CD4-positive, alpha-beta T cell (primary cell): ENCODE results near the gene OXSR1. TPM values are rescaled to one million over a fixed set of nuclear protein-coding genes. Genes with fewer than 3 reads are reported as not detected.

Source experiments
- ATAC-seq: fragments of 200-7000 bp; cut with Tn5 transposase; one replicate; pipeline ENCODE4 v1.10.0; 2022; ENCODE audit warnings: mild to moderate bottlenecking; ENCODE audit not compliant: poor library complexity
- CTCF ChIA-PET: fragments of 350-600 bp; sonication (Branson Sonifier 250); formaldehyde crosslinking; loops from one replicate; lab custom pipeline; 2021; ENCODE audit warnings: antibody characterized with exemption, inconsistent platforms; lab: Charles Lee
- POLR2A ChIA-PET: fragments of 350-600 bp; sonication (Branson Sonifier 250); formaldehyde crosslinking; loops from one replicate; lab custom pipeline; 2021; ENCODE audit warnings: antibody characterized with exemption, inconsistent platforms; lab: Charles Lee
- DNase-seq, 14 experiments: peaks; one replicate each; pipeline ENCODE4 v3.0.0-alpha.2; 2013 to 2020; ENCODE audit warnings: mixed read lengths in 2 of 14
- H3K27ac ChIP-seq, 2 donors: one replicate each; pipeline versions ENCODE4 v1.5.1 to v1.7.0; 2013; ENCODE audit warnings: low read length in 2 of 2, low read depth in 1 of 2, mild to moderate bottlenecking in 1 of 2
- H3K27me3 ChIP-seq, 2 experiments: 1 replicate in 1 of 2; 2 replicates in 1 of 2; pipeline versions ENCODE4 v1.6.1 to v1.7.0; 2013; ENCODE audit warnings: low read length in 2 of 2, control low read depth in 1 of 2, mild to moderate bottlenecking in 1 of 2, moderate library complexity in 1 of 2; ENCODE audit not compliant: insufficient read depth in 2 of 2, control insufficient read depth in 1 of 2
- H3K36me3 ChIP-seq: one replicate; pipeline ENCODE4 v1.6.1; 2013; ENCODE audit warnings: low read length, control low read depth; ENCODE audit not compliant: insufficient read depth
- H3K4me1 ChIP-seq: one replicate; pipeline ENCODE4 v1.6.1; 2013; ENCODE audit warnings: low read length, control low read depth; ENCODE audit not compliant: insufficient read depth
- H3K4me3 ChIP-seq: one replicate; pipeline ENCODE4 v1.5.1; 2013; ENCODE audit warnings: mild to moderate bottlenecking, low read length, moderate library complexity
- H3K9me3 ChIP-seq, 2 experiments: 1 replicate in 1 of 2; 2 replicates in 1 of 2; pipeline versions ENCODE4 v1.6.1 to v1.7.0; 2013; ENCODE audit warnings: low read length in 2 of 2, mild to moderate bottlenecking in 2 of 2, control low read depth in 1 of 2, moderate library complexity in 1 of 2; ENCODE audit not compliant: control insufficient read depth in 1 of 2, insufficient read depth in 1 of 2
- H3K27ac Mint-ChIP-seq: one replicate; pipeline ENCODE4 v1.8.0; 2020; ENCODE audit warnings: mixed read lengths
- H3K27me3 Mint-ChIP-seq: one replicate; pipeline ENCODE4 v1.8.0; 2021; ENCODE audit warnings: mixed read lengths
- H3K36me3 Mint-ChIP-seq: one replicate; pipeline ENCODE4 v1.8.0; 2021; ENCODE audit warnings: low read depth, mixed read lengths
- H3K4me1 Mint-ChIP-seq: one replicate; pipeline ENCODE4 v1.8.0; 2021; ENCODE audit warnings: low read depth, mixed read lengths
- H3K4me3 Mint-ChIP-seq: one replicate; pipeline ENCODE4 v1.8.0; 2020; ENCODE audit warnings: mild to moderate bottlenecking, mixed read lengths
- H3K9me3 Mint-ChIP-seq: one replicate; pipeline ENCODE4 v1.8.0; 2020; ENCODE audit warnings: mixed read lengths
- CTCF ChIP-seq: fragments of 200-600 bp; IDR thresholded peaks from one replicate; pipeline ENCODE4 v1.8.0; 2022; ENCODE audit warnings: antibody characterized with exemption, mild to moderate bottlenecking
- intact Hi-C, 2 experiments: fragments of 100-400 bp; cut with DNase I in 1 of 2; cut with micrococcal nuclease in 1 of 2; formaldehyde crosslinking; loops; one replicate each; pipeline versions ENCODE4 v1.15.1 to v1.9.0; 2023 to 2025; cut with DNase I, micrococcal nuclease
- total RNA-seq, 174 experiments: library from RNA in 2 of 174; stranded (reverse) in 2 of 174; gene quantifications; one replicate each; pipeline ENCODE4 v1.2.3 and lab custom pipeline; 2021 to 2026

The OXSR1 gene
- total RNA-seq, 2 experiments from 2014 or later, result 28.3 to 30.3 TPM

- Mint-ChIP-seq H3K27me3 (no peaks in the 10 kb centered on the region), H3K36me3 (no peaks in the 10 kb centered on the region), H3K9me3 (no peaks in the 10 kb centered on the region), H3K4me3 (no peak overlapping the region), H3K27ac (no peak overlapping the region), H3K4me1 (no peaks in the 10 kb centered on the region)
- no peak for DNase-seq
- no peak overlapping the region for H3K4me3 ChIP-seq
- H3K27ac ChIP-seq, result no peak overlapping the region
- no peak for TF ChIP-seq CTCF
- no peaks in the 10 kb centered on the region for H3K4me1 ChIP-seq
- H3K9me3 ChIP-seq, result no peaks in the 10 kb centered on the region
- POLR2A ChIA-PET, result no interaction called here
- CTCF ChIA-PET, result no interaction called here
- intact Hi-C loops, result no loop called here
- no peaks in the 10 kb centered on the region for H3K27me3 ChIP-seq
- H3K36me3 ChIP-seq, result no peaks in the 10 kb centered on the region
- no peak for ATAC-seq
Measured at GRCh38 chr3:38278841-38279240, 113.5 kb downstream of the OXSR1 start.

GRCh38 chr3:38281895-38282686, 116.8 kb downstream of the OXSR1 start, which contains the start of gene SLC22A14:
Gene SLC22A14 (plus strand): TSS chr3:38282294. CDS start chr3:38306027, 23,733 bp downstream.
- no peaks in the 10 kb centered on the region for H3K27me3 Mint-ChIP-seq
- intact Hi-C loops, result no loop called here
- H3K4me1 Mint-ChIP-seq, result no peaks in the 10 kb centered on the region
- H3K4me3 ChIP-seq, result no peak within 1 kb of the TSS
- no peaks in the 10 kb centered on the region for H3K9me3 ChIP-seq
- DNase-seq (no peak), ATAC-seq (no peak)
- CTCF ChIA-PET, result no interaction called here
- no peaks in the 10 kb centered on the region for H3K36me3 ChIP-seq
- H3K9me3 Mint-ChIP-seq, result no peaks in the 10 kb centered on the region
- no peak within 1 kb of the TSS for H3K4me3 Mint-ChIP-seq
- H3K4me1 ChIP-seq, result no peaks in the 10 kb centered on the region
- H3K36me3 Mint-ChIP-seq, result no peaks in the 10 kb centered on the region
- POLR2A ChIA-PET, result no interaction called here
- H3K27ac ChIP-seq, result no peak within 1 kb of the TSS
- H3K27me3 ChIP-seq, result no peaks in the 10 kb centered on the region
- H3K27ac Mint-ChIP-seq, result no peak within 1 kb of the TSS
- TF ChIP-seq CTCF, result no peak

GRCh38 chr3:38283810-38284755, 118.7 kb downstream of the OXSR1 start:
- H3K9me3 ChIP-seq, result no peaks in the 10 kb centered on the region
- intact Hi-C loops, result no loop called here
- H3K36me3 ChIP-seq, result no peaks in the 10 kb centered on the region
- Mint-ChIP-seq H3K4me1 (no peaks in the 10 kb centered on the region), H3K27me3 (no peaks in the 10 kb centered on the region), H3K9me3 (no peaks in the 10 kb centered on the region), H3K4me3 (no peak overlapping the region), H3K27ac (no peak overlapping the region), H3K36me3 (no peaks in the 10 kb centered on the region)
- H3K4me1 ChIP-seq, result no peaks in the 10 kb centered on the region
- no peak for DNase-seq
- H3K27ac ChIP-seq, result no peak overlapping the region
- no peak for TF ChIP-seq CTCF
- no peak for ATAC-seq
- POLR2A ChIA-PET, result no interaction called here
- H3K4me3 ChIP-seq, result no peak overlapping the region
- H3K27me3 ChIP-seq, result no peaks in the 10 kb centered on the region
- CTCF ChIA-PET, result no interaction called here
